ENCODE data around the gene DMD. TPM values are rescaled to one million over a fixed set of nuclear protein-coding genes. Genes with fewer than 3 reads are reported as not detected.
A peak's percentile ranks its signal among the peaks of the same experiment; 100 is the strongest.

DMD gene
- polyA plus RNA-seq, 2 of the 4 experiments (the other 2 are of a cell fraction) = 0.03 TPM; not detected in 1

- H3K4me3 ChIP-seq = no peak overlapping the region
- H3K4me2 ChIP-seq = no peak overlapping the region
- POLR2A ChIA-PET = no interaction called here
- 0% methylated on average over 4 of the region's 4 CpGs for WGBS (ENCODE audit: missing lambda C conversion rate)
- H3K27ac ChIP-seq = no peak overlapping the region
- CTCF ChIA-PET = no interaction called here
- TF ChIP-seq RCOR1 (IDR thresholded peaks at IDR 0.05; ENCODE audit: low read depth, low read length) = no peak
- TF ChIP-seq EHMT2 (IDR thresholded peaks at IDR 0.05; ENCODE audit: low read depth) = no peak
- no peak for TF ChIP-seq ZSCAN20 (CRISPR knock-in tag; IDR thresholded peaks at IDR 0.05)
- TF ChIP-seq CHD2 (IDR thresholded peaks at IDR 0.05; ENCODE audit: low read length, partially characterized antibody) = no peak
- TF ChIP-seq FOXS1 (CRISPR knock-in tag; IDR thresholded peaks at IDR 0.05) = no peak
- TF ChIP-seq SREBF2 (IDR thresholded peaks at IDR 0.05) = no peak
- TF ChIP-seq, protein P1, sequence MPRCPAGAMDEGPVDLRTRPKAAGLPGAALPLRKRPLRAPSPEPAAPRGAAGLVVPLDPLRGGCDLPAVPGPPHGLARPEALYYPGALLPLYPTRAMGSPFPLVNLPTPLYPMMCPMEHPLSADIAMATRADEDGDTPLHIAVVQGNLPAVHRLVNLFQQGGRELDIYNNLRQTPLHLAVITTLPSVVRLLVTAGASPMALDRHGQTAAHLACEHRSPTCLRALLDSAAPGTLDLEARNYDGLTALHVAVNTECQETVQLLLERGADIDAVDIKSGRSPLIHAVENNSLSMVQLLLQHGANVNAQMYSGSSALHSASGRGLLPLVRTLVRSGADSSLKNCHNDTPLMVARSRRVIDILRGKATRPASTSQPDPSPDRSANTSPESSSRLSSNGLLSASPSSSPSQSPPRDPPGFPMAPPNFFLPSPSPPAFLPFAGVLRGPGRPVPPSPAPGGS (IDR thresholded peaks at IDR 0.05) = no peak
- TF ChIP-seq, protein P2, sequence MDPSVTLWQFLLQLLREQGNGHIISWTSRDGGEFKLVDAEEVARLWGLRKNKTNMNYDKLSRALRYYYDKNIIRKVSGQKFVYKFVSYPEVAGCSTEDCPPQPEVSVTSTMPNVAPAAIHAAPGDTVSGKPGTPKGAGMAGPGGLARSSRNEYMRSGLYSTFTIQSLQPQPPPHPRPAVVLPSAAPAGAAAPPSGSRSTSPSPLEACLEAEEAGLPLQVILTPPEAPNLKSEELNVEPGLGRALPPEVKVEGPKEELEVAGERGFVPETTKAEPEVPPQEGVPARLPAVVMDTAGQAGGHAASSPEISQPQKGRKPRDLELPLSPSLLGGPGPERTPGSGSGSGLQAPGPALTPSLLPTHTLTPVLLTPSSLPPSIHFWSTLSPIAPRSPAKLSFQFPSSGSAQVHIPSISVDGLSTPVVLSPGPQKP (IDR thresholded peaks at IDR 0.05; ENCODE audit: low read depth, low read length) = no peak
- TF ChIP-seq HOXB13 (CRISPR knock-in tag; IDR thresholded peaks at IDR 0.05; ENCODE audit: low read depth) = no peak
- no peak for TF ChIP-seq HMGXB4 (CRISPR knock-in tag; IDR thresholded peaks at IDR 0.05; ENCODE audit: borderline replicate concordance)
- TF ChIP-seq PHF8 (IDR thresholded peaks at IDR 0.05; ENCODE audit: borderline replicate concordance, low read depth) = no peak
- TF ChIP-seq CEBPB (IDR thresholded peaks at IDR 0.05) = no peak
- no peak for TF ChIP-seq BHLHE40 (IDR thresholded peaks at IDR 0.05; ENCODE audit: low read depth, low read length)
- TF ChIP-seq ZFP36 (IDR thresholded peaks at IDR 0.05; ENCODE audit: borderline replicate concordance, partially characterized antibody) = no peak
- no peak for TF ChIP-seq RARB (CRISPR knock-in tag; IDR thresholded peaks at IDR 0.05)
- no peak for TF ChIP-seq JUNB (IDR thresholded peaks at IDR 0.05)
- DNase-seq (ENCODE audit: low read depth in 1 of 2, low spot score in 1 of 2) (peak in 1 of 2 experiments; percentile 4), FAIRE-seq (peak; percentile 97), ATAC-seq (no peak)
- no peaks in the 10 kb centered on the region for H3K4me1 ChIP-seq
- H3K9me3 ChIP-seq = no peaks in the 10 kb centered on the region
Observed at GRCh38 chrX:32673193-32673592, 538.2 kb downstream of the DMD start.

DNA sequence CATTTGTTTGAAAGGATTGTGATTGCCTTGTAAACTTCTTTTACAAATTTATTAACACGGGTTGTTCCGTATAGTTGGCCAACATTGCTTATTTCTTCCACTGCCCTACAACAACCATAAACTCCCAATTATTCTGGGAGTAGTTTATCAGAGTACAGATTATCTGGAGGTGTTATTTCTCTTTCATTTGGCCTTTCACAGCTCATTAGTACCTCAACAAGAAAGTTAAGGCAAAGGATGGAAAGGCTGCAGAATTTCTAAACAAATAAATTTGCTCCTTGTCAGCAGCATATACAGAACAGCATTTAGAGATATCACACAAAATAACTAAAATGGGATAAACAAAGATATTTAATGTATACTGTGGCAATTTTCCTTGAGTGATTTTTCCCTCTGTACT lies 548.8 kb downstream of the DMD start:
- no peaks in the 10 kb centered on the region for H3K9me3 ChIP-seq
- FAIRE-seq (no peak), ATAC-seq (no peak), DNase-seq (ENCODE audit: low read depth in 1 of 2, low spot score in 1 of 2) (no peak)
- POLR2A ChIA-PET = no interaction called here
- no peaks in the 10 kb centered on the region for H3K4me1 ChIP-seq
- no peak overlapping the region for H3K27ac ChIP-seq
- H3K4me3 ChIP-seq = no peak overlapping the region
- H3K4me2 ChIP-seq = no peak overlapping the region
- CTCF ChIA-PET = no interaction called here
- 20% methylated on average over 2 of the region's 2 CpGs for WGBS (ENCODE audit: missing lambda C conversion rate)
- TF ChIP-seq ZSCAN20 (CRISPR knock-in tag; IDR thresholded peaks at IDR 0.05) = no peak
- no peak for TF ChIP-seq JUN (IDR thresholded peaks at IDR 0.05)
- TF ChIP-seq, protein P3, sequence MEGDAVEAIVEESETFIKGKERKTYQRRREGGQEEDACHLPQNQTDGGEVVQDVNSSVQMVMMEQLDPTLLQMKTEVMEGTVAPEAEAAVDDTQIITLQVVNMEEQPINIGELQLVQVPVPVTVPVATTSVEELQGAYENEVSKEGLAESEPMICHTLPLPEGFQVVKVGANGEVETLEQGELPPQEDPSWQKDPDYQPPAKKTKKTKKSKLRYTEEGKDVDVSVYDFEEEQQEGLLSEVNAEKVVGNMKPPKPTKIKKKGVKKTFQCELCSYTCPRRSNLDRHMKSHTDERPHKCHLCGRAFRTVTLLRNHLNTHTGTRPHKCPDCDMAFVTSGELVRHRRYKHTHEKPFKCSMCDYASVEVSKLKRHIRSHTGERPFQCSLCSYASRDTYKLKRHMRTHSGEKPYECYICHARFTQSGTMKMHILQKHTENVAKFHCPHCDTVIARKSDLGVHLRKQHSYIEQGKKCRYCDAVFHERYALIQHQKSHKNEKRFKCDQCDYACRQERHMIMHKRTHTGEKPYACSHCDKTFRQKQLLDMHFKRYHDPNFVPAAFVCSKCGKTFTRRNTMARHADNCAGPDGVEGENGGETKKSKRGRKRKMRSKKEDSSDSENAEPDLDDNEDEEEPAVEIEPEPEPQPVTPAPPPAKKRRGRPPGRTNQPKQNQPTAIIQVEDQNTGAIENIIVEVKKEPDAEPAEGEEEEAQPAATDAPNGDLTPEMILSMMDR (IDR thresholded peaks at IDR 0.05) = no peak
- no peak for TF ChIP-seq SREBF2 (IDR thresholded peaks at IDR 0.05)
- TF ChIP-seq USF2 (IDR thresholded peaks at IDR 0.05) = no peak
- no peak for TF ChIP-seq HOXA7 (CRISPR knock-in tag; IDR thresholded peaks at IDR 0.05)
- no peak for TF ChIP-seq ZNF302 (CRISPR knock-in tag; IDR thresholded peaks at IDR 0.05)
- no peak for TF ChIP-seq MAZ (IDR thresholded peaks at IDR 0.05; ENCODE audit: borderline replicate concordance, low read depth, low read length)
- no peak for TF ChIP-seq MYC (IDR thresholded peaks at IDR 0.05; ENCODE audit: borderline replicate concordance, low read length)

Data from A549 (cell line).